Measurements from ENCODE around the gene SUSD4. TPM values are rescaled to one million over a fixed set of nuclear protein-coding genes. Genes with fewer than 3 reads are reported as not detected.

SUSD4 gene
- total RNA-seq, 2 donors from 2014 or later, result 0.58 to 0.92 TPM

- no peaks in the 10 kb centered on the region for H3K36me3 ChIP-seq (ENCODE audit: control insufficient read depth, insufficient read depth, low read length)
- Mint-ChIP-seq H3K4me1 (no peaks in the 10 kb centered on the region), H3K9me3 (peaks cover 13% of the 10 kb centered on the region), H3K27ac (no peak overlapping the region), H3K36me3 (ENCODE audit: low read depth) (no peaks in the 10 kb centered on the region), H3K4me3 (no peak overlapping the region), H3K27me3 (ENCODE audit: insufficient read depth) (peaks cover 17% of the 10 kb centered on the region)
- peaks cover 12% of the 10 kb centered on the region for H3K27me3 ChIP-seq (ENCODE audit: control insufficient read depth, insufficient read depth, low read length, poor library complexity, severe bottlenecking)
- H3K4me1 ChIP-seq (ENCODE audit: control insufficient read depth, insufficient read depth, low read length), result no peaks in the 10 kb centered on the region
- H3K27ac ChIP-seq (ENCODE audit: low read depth, low read length), result no peak overlapping the region
- TF ChIP-seq CTCF (conservative IDR thresholded peaks at IDR 0.05), result no peak
- peaks cover 11% of the 10 kb centered on the region for H3K9me3 ChIP-seq (ENCODE audit: control insufficient read depth, low read length)
- no peak for DNase-seq
- H3K9ac ChIP-seq (ENCODE audit: extremely low read depth, low read length, poor library complexity, severe bottlenecking), result no peak overlapping the region
- 80 to 91% methylated on average over 5 of the region's 5 CpGs for WGBS, 2 experiments (ENCODE audit: insufficient coverage in 1 of 2, insufficient read length in 1 of 2)
- no peak overlapping the region for H3K4me3 ChIP-seq (ENCODE audit: low read length)
Measured at GRCh38 chr1:223298701-223299100, 65.3 kb downstream of the SUSD4 start.

- TF ChIP-seq CTCF (conservative IDR thresholded peaks at IDR 0.05), result no peak
- Histone ChIP-seq H3K27me3 (ENCODE audit: control insufficient read depth, insufficient read depth, low read length, poor library complexity, severe bottlenecking) (peaks cover 21% of the 10 kb centered on the region), H3K4me1 (ENCODE audit: control insufficient read depth, insufficient read depth, low read length) (no peaks in the 10 kb centered on the region), H3K9ac (ENCODE audit: extremely low read depth, low read length, poor library complexity, severe bottlenecking) (no peak overlapping the region), H3K4me3 (ENCODE audit: low read length) (no peak overlapping the region), H3K36me3 (ENCODE audit: control insufficient read depth, insufficient read depth, low read length) (no peaks in the 10 kb centered on the region), H3K9me3 (ENCODE audit: control insufficient read depth, low read length) (peaks cover 3% of the 10 kb centered on the region), H3K27ac (ENCODE audit: low read depth, low read length) (no peak overlapping the region)
- peaks cover 4% of the 10 kb centered on the region for H3K9me3 Mint-ChIP-seq
- no peaks in the 10 kb centered on the region for H3K36me3 Mint-ChIP-seq (ENCODE audit: low read depth)
- 83 to 85% methylated on average over 1 of the region's 1 CpG for WGBS, 2 experiments (ENCODE audit: insufficient coverage in 1 of 2, insufficient read length in 1 of 2)
- no peak overlapping the region for H3K27ac Mint-ChIP-seq
- H3K27me3 Mint-ChIP-seq (ENCODE audit: insufficient read depth), result peaks cover 26% of the 10 kb centered on the region
- H3K4me3 Mint-ChIP-seq, result no peak overlapping the region
- no peak for DNase-seq
- no peaks in the 10 kb centered on the region for H3K4me1 Mint-ChIP-seq
Measured at GRCh38 chr1:223297800-223298199, 66.2 kb downstream of the SUSD4 start.

GRCh38 chr1:223291796-223292195 is 72.2 kb downstream of the SUSD4 start:
- no peaks in the 10 kb centered on the region for H3K36me3 Mint-ChIP-seq (ENCODE audit: low read depth)
- no peak for DNase-seq
- H3K9me3 Mint-ChIP-seq, result no peaks in the 10 kb centered on the region
- no peak overlapping the region for H3K27ac ChIP-seq (ENCODE audit: low read depth, low read length)
- H3K4me1 ChIP-seq (ENCODE audit: control insufficient read depth, insufficient read depth, low read length), result no peaks in the 10 kb centered on the region
- H3K36me3 ChIP-seq (ENCODE audit: control insufficient read depth, insufficient read depth, low read length), result no peaks in the 10 kb centered on the region
- WGBS, 2 experiments (ENCODE audit: insufficient coverage in 1 of 2, insufficient read length in 1 of 2), result 89% methylated on average over 2 of the region's 2 CpGs; no CpG with 5 or more reads in 1 of the 2 experiments
- H3K4me3 ChIP-seq (ENCODE audit: low read length), result no peak overlapping the region
- H3K4me1 Mint-ChIP-seq, result no peaks in the 10 kb centered on the region
- H3K9me3 ChIP-seq (ENCODE audit: control insufficient read depth, low read length), result no peaks in the 10 kb centered on the region
- no peak overlapping the region for H3K27ac Mint-ChIP-seq
- TF ChIP-seq CTCF (conservative IDR thresholded peaks at IDR 0.05), result no peak
- peaks cover 20% of the 10 kb centered on the region for H3K27me3 ChIP-seq (ENCODE audit: control insufficient read depth, insufficient read depth, low read length, poor library complexity, severe bottlenecking)
- peaks cover 26% of the 10 kb centered on the region for H3K27me3 Mint-ChIP-seq (ENCODE audit: insufficient read depth)
- H3K9ac ChIP-seq (ENCODE audit: extremely low read depth, low read length, poor library complexity, severe bottlenecking), result no peak overlapping the region
- H3K4me3 Mint-ChIP-seq, result no peak overlapping the region
